GM18870 (cell line): ENCODE results near the gene GALNT10.
A peak's percentile ranks its signal among the peaks of the same experiment; 100 is the strongest.

Source experiments
- ATAC-seq: cut with Tn5 transposase; IDR thresholded peaks from one replicate; pipeline ENCODE4 v1.9.1; 2021; ENCODE audit warnings: moderate library complexity; ENCODE audit not compliant: unreplicated experiment

The GALNT10 gene

GRCh38 chr5:154179846-154180710 lies 10.5 kb upstream of the GALNT10 start:
- ATAC-seq = peak; percentile 95

- ATAC-seq = no peak
Measured at GRCh38 chr5:154181161-154181560, 9.4 kb upstream of the GALNT10 start.

GRCh38 chr5:154189256-154189818 lies 1.2 kb upstream of the GALNT10 start:
- ATAC-seq = peak; percentile 20

GRCh38 chr5:154189819-154190594 lies 526 bp upstream of the GALNT10 start:
- peak; percentile 67 for ATAC-seq

GRCh38 chr5:154191467-154192261 lies 1.1 kb downstream of the GALNT10 start:
- no peak for ATAC-seq

GRCh38 chr5:154193283-154193682 lies 2.8 kb downstream of the GALNT10 start:
- no peak for ATAC-seq

GRCh38 chr5:154193701-154194121 lies 3.2 kb downstream of the GALNT10 start:
- no peak for ATAC-seq

GRCh38 chr5:154194345-154195329 lies 4.1 kb downstream of the GALNT10 start:
- ATAC-seq = no peak

GRCh38 chr5:154196281-154196680 lies 5.7 kb downstream of the GALNT10 start:
- ATAC-seq = no peak

GRCh38 chr5:154196955-154197652 lies 6.6 kb downstream of the GALNT10 start:
- no peak for ATAC-seq

GRCh38 chr5:154197801-154198491 lies 7.4 kb downstream of the GALNT10 start:
- no peak for ATAC-seq

- no peak for ATAC-seq
Measured at GRCh38 chr5:154198611-154199230, 8.2 kb downstream of the GALNT10 start.

GRCh38 chr5:154199263-154199662 lies 8.7 kb downstream of the GALNT10 start:
- no peak for ATAC-seq

GRCh38 chr5:154199671-154200220 lies 9.2 kb downstream of the GALNT10 start:
- ATAC-seq = no peak

- no peak for ATAC-seq
Measured at GRCh38 chr5:154200221-154200620, 9.7 kb downstream of the GALNT10 start.

- ATAC-seq = no peak
Measured at GRCh38 chr5:154201108-154201769, 10.7 kb downstream of the GALNT10 start.
